Hematopoietic multipotent progenitor cell treated with erythropoietin and hydrocortisone succinate and interleukin-3 and kit ligand, for 8 days (in vitro differentiated cells): ENCODE results near the gene TEPSIN.

Experiments used
- DNase-seq: peaks from one replicate; pipeline ENCODE4 v3.0.0-alpha.2; 2015

TEPSIN gene

DNA sequence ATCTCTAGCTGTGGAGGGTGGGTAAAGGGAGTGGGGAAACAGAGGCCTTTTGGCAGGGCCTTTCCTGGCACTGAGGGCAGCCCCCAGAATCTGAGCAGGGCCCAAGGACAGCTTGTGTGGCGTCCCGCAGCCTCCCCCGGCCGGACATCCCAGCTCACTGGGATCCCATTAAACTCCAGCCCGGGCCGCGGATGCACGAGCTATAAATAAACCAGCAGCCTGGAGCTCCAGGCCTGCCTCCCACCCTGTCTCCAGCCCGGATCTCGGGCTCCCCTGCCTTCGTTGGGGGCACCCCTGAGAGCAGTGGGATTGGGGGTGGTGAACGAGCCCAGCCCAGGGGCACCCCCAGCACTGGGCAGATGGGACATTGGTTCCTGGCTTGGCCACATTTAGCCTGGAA lies 59.0 kb downstream of the TEPSIN start:
- no peak for DNase-seq

- DNase-seq, result no peak
Measured at GRCh38 chr17:81179220-81179619, 59.6 kb downstream of the TEPSIN start.
